Keratinocyte (primary cell): ENCODE measurements around the gene PCCA.

Experiments
- CTCF ChIP-seq, 3 experiments: IDR thresholded peaks in 1 of 3; conservative IDR thresholded peaks in 1 of 3; optimal IDR thresholded peaks in 1 of 3; 2 replicates in 2 of 3; 3 replicates in 1 of 3; pipeline versions ENCODE3 to v1.5.1; 2011; ENCODE audit warnings: low read length in 3 of 3, mild to moderate bottlenecking in 3 of 3, moderate library complexity in 2 of 3, control low read depth in 1 of 3, inconsistent platforms in 1 of 3; ENCODE audit not compliant: insufficient read depth in 2 of 3; ENCODE audit errors: extremely low read depth in 1 of 3
- EZH2 ChIP-seq: IDR thresholded peaks from one replicate; pipeline ENCODE4 v1.6.1; 2012; ENCODE audit warnings: inconsistent platforms, mild to moderate bottlenecking, low read length, moderate library complexity

- TF ChIP-seq CTCF (optimal IDR thresholded peaks at IDR 0.05 in 1 of 3, IDR thresholded peaks at IDR 0.05 in 1 of 3, conservative IDR thresholded peaks at IDR 0.05 in 1 of 3; ENCODE audit: extremely low read depth in 1 of 3, insufficient read depth in 2 of 3, low read length in 3 of 3), result no peak
- no peak for TF ChIP-seq EZH2
Observed at GRCh38 chr13:100559886-100560285, 471.0 kb downstream of the PCCA start.
